ENCODE measurements around the gene PXN.

Gene PXN

DNA sequence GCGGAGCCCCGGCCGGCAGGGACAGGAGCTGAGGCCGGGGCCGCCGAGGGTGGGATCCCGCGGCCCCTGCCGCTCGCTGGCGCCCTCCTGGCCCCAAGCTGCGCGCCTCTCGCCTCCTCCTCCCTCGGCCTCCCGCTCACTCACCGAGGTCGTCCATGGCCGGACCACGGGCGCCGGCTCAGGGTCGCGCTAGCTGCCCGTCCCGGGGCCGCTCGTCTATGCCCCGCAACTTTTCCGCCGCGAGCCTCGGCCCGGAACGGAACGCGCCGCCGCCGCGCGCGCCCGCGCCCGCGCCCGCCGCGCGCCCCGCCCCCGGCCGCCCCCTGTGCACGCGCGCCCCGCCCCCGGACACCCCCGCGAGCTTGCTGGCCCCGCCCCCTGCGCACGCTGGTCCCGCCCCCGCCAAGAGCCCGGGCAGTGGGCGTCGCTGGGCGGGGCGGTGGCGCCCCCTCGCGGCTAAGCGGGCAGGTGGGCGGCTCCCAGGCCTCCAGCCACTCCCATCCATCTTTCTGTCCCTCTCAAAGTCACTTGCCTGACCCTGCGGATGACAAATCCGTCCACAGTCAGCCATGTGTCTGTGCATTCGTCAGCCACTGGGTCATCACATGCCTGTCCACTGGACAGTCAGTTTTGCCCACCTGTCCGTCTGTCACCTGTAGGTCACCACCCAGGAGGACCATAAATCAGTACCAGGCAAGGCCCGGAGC, at the start of gene PXN:
Gene PXN (minus strand): TSS at position 258 of the 707 bp plus-strand sequence. CDS start 101 bp downstream, at position 157.
- DNase-seq (ENCODE audit: low spot score) = peak; percentile 94

DNA sequence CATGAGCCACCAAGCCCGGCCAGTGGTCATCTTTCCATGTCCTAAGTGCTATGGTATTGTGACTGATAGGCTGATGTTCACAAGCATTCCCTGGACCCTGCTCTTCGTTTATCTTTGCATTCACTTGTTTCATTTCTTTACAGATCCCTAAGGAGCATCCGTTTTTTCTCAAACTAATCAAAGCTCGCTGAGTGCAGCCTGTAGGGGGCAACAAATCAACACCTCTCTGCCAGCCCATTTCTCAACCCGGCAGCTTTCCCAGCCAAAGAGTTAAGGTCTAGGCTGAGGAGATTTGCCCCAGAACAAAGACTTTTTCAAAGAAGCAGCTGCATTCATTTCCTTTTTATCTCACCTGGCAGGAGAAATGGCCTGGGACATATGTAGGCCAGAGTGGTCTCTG, 48.7 kb upstream of the PXN start:
- DNase-seq (ENCODE audit: low spot score) = no peak

DNA sequence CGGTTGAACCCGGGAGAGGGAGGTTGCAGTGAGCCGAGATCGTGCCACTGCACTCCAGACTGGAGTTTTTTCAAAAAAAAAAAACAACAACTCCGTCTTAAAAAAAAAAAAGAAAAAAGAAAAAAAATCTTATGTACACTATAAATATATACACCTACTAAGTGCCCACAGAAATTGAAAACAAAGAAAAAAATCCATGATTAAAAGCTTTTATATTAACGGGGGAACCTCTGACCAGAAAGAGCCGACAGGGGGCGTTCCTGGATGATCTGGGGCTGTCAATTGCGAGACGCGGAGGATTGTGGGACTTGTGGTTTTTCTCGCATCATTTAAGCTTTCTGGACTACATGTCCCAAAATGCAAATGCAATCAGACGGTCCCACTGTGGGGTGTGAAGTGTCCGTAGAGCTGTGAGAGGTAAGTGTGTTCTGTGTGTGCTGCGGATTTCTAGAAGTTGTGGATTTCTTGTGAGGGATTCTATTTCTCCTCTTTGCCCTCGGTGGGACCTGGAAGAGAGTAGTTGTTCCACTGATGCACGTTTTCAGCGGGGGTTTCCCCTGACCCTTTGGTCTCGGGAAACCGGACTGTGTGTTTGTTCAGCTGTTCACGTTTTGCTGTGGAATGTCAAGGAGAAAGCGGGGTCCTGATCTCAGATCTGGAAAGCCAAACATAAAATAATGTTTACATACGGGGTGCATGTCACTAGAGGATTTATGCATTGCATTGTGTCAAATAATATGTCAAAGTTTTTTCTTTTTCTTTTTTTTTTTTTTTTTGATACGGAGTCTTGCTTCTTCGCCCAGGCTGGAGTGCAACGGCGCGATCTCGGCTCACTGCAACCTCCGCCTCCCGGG, 36.7 kb upstream of the PXN start, which contains the start of gene SIRT4:
Gene SIRT4 (plus strand): TSS at position 360 of the 854 bp plus-strand sequence. CDS start 1,241 bp downstream, outside the sequence.
- peak; percentile 97 for DNase-seq (ENCODE audit: low spot score)

DNA sequence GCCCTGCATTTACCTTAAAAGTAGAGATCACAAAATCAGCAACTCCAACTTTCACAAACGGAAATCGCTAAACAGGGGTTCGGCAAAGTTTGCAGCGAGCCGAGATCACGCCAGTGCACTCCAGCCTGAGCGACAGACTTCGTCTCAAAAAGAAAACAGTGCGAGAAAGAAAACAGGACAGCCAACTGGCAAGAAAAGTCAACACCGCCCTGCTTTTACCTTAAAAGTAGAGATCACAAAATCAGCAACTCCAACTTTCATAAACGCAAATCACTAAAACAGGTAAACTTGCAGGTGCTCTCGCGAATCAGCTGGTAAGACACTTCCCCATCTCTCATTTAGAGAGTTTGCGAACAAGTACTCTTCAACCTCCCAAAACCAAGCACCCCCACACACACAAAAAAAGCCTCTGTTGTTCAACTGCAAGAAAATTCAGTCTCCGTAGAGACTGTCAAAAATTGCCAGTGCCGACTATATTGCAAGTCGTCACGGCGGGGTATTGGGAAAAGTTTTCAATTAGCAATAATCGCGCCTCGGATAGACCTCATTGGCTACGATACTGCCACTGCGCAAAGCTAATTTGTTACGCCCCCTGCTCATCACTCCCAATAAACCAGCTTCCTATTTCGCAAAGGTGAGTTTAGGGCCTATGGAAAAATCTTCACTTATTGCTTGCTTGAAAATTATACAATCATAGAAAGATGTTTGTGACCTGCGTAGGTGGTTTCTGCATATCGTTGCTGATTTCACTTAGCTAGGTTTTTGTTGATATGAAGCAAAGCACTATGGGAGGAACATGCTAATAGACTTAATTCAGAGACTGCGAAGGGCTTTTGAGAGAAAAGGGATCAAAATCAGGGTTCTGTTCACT, 27.4 kb upstream of the PXN start, which contains the start of gene RNU4-1:
Gene RNU4-1 (minus strand): TSS at position 577 of the 871 bp plus-strand sequence.
- peak; percentile 91 for DNase-seq (ENCODE audit: low spot score)

DNA sequence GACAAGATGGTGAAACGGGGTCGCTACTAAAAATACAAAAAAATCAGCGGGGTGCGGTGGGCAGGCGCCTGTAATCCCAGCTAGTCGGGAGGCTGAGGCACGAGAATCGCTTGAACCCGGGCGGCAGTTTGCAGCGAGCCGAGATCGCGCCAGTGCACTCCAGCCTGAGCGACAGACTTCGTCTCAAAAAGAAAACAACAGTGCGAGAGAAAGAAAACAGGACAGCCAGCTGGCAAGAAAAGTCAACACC, 26.8 kb upstream of the PXN start:
- DNase-seq (ENCODE audit: low spot score) = no peak

DNA sequence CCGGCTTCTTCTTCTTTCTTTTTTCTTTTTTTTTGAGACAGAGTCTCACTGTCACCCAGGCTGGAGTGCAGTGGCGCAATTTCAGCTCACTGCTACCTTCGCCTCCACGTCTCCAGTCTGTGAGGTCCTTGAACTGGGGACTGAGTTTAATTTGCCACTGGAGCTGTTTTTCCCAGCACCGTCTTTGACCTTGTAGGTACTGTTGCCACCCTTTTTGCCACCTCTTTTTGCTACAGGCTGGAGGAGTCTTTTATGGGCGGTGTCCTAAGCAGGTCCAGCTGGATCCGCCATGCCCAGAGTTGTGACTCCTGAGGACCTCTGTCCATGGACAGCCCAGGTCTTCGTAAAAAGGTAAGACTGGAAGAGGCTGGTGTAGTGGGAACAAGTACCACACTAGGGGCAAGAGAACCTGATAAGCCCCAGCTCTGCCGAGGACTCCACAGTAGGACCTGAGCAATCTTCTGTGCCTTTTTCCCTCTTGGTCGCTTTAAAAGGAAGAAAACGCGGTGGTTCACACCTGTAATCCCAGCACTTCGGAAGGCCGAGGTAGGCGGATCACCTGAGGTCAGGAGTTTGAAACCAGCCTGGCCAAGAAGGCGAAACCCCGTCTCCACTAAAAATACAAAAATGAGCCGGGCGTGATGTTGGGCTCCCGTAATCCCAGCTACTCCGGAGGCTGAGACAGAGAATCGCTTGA, 25.2 kb upstream of the PXN start:
- DNase-seq (ENCODE audit: low spot score) = peak; percentile 41

DNA sequence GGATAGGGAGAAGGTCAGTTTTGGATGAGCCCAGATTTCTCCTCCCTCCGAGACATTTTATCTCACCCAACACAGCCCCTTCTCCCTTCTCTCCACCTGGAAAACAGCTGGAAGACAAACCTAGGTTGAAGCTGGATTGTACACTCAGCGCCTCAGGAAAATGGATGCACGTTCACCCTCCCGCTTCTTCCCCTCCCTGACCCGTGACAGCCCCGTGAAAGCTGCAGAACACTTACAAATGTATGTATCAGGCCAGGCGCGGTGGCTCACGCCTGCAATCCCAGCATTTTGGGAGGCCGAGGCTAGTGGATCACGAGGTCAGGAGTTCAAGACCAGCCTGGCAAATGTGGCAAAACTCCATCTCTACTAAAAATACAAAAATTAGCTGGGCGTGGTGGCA, 22.0 kb upstream of the PXN start:
- DNase-seq (ENCODE audit: low spot score) = no peak

DNA sequence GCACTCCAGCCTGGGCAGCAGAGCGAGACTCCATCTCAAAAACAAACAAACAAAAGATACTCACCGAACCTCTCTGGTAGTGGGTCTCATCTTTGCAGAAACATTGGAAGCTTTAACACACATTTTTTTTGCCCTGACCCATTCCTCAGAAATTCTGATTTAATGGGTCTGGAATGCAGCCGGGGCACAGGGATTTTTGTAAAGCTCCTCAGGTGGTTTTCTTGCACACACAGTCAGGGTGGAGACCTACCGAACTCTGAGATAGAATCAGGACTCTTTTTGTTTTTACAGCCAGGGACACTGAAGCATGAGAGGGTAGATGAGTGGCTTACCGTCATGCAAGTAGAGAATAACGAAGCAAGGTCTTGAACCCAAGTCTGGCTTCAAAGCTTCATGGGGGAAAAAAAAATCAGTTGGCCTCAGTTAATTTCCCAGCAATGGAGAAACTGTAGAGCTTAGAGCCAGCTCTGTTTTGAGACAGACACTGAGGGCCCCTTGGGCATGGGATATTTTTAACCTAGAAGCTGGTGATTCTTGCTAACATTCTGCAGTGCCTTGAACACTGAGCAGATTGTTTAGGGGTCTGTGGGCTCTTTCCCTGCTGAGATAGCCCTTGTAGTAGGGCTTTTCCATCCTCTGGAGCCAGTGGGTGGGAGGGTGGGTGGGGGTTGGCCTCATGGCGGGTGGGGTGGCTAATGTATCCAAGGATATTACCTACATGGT, 21.4 kb upstream of the PXN start:
- no peak for DNase-seq (ENCODE audit: low spot score)

DNA sequence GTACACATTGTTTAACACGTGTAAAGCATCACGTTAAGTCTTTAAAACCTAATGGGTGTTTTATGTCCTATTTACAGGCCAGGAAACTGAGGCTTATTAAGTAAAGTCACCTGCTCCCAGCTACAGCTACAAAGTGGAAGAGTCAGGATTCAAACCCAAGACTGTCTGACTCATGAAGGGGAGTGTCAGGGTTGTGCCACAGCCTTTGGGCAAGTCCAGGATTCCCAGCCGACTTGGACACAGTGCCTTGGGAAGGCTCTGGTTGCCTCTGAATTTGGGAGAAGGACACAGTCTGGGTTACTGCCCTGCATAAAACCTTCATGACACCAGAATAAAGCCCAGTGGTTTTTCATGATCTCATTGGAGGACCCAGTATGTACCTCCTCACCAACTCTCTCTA, 18.9 kb upstream of the PXN start:
- DNase-seq (ENCODE audit: low spot score) = no peak

DNA sequence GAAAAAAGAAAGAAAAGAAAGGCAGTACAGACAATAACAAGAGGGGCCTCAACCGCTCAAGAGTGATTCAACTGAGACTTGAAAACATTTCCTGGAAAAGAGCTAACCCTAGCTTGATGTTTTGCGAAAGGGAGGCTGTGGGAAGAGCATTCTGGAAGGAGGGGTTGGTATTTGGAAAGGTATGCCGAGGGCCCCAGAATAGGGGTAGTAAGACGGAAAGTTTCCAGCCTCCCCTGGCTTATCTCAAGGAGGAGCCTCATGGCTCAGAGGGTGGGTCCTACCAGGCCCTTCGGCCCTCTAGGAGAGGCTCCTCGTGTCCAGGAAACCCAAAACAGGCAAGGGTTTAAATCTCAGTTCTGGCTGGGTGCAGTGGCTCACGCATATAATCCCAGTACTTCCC, 17.8 kb upstream of the PXN start:
- DNase-seq (ENCODE audit: low spot score) = no peak

DNA sequence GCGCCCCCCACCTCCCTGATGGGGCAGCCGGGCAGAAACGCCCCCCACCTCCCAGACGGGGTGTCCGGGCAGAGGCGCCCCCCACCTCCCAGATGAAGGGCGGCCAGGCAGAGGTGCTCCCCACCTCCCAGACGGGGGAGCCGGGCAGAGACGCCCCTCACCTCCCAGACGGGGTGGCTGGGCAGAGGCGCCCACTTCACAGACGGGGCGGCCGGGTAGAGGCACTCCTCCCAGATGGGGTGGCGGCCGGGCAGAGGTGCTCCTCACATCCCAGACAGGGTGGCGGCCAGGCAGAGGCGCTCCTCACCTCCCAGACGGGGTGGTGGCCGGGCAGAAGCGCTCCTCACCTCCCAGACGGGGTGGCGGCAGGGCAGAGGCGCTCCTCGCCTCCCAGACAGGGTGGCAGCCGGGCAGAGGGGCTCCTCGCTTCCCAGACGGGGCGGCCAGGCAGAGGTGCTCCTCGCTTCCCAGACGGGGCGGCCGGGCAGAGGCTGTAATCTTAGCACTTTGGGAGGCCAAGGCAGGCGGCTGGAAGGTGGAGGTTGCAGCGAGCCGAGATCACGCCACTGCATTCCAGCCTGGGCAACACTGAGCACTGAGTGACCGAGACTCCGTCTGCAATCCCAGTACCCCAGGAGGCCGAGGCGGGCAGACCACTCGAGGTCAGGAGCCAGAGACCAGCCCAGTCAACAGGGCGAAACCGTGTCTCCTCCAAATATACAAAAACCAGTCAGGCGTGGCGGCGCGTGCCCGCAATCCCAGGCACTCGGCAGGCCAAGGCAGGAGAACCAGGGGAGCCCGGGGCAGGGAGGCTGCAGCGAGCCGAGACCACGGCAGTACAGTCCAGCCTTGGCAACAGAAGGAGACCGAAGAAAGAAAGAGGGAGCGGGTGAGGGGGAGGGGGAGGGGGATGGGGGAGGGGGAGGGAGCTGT, 12.9 kb upstream of the PXN start:
- no peak for DNase-seq (ENCODE audit: low spot score)

DNA sequence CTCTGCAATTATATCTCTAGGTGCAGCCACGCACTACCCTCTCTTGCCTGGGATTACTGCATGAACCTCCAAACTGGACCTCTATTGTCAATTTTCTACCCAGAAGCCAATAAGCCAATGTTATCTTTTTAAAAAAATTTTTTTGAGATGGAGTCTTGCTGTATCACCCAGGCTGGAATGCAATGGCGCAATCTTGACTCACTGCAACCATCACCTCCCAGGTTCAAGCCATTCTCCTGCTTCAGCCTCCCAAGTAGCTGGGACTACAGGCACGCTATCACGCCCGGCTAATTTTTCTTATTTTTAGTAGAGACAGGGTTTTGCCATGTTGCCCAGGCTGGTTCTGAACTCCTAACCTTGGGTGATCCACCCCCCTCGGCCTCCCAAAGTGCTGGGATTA, 11.2 kb upstream of the PXN start:
- no peak for DNase-seq (ENCODE audit: low spot score)

DNA sequence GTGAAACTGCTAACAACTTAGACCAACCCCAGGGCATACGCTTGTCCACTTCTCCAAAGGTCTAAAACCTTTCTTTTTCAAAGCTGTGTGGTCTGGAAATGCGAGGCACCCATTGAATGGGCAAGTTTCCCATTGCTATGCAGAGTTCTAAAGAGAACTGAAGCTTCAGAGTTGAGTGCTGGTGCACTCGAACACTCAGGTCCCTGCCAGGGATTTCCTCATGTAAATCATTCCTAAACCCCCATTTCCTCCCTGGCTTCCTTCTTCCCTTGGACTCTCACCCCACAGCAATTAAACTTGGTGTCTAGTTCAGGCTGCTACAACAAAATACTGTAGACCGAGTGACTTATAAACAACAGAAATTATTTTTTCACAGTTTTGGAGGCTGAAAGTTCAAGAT, 2.2 kb upstream of the PXN start:
- DNase-seq (ENCODE audit: low spot score) = no peak

DNA sequence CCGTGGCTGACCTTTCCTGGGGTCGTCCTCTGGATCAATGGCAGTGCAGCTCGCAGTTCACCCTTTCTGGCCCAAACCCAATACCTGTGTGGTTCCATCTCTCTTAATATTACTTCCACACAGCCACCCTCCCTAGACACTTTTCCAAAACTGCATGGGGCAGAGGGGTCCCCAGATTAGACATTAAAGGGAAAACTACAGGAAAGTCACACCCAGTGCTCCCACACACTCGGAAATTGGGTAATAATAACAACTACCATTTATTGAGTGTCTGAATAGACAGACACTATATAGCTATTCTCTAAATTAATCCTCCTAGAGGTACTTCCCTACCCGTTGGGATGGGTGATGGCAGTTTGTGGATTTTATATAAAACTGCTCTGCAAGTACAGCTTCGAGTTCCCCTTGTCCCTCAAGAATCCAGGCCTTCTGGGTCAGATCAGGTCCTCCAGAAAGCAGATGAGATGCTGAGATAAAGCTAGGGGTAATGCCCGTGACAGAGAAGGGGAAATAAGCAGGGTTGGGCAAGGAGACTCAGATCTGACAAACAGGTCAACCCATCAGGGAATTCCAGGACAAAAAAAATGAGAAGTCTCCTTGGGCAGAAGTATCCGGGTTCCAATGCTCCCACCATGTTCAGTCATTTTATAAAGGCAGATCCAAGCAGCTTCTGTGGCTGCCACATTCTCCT, 795 bp upstream of the PXN start:
- no peak for DNase-seq (ENCODE audit: low spot score)

DNA sequence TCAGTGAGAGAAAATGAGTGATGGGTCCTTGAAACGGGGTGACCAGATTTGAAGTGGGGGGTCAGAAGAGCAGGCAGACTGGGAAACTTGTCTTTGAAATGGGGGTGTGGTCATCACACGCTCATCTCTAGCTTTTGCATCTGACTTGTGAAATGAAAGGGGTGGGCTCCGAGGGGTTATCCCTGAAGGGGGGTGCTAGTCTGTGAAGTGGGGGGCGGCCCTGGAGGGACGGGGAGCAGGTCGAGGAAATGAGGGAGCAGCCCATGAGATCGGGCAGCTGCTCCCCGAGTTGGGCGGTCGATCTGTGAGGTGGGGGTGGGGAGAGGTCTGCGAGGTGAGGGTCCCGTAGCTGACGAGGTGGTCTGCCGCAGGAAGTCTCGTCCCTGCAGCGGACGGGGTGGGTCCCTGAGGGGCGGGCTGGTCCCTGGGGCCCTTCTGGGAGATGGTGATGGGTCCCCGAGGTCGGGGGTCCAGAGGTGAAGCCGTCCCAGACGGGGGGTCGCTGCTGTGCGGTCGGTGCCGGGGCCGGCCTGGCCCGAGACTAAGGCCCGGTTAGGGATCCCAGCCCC, 542 bp downstream of the PXN start:
- DNase-seq (ENCODE audit: low spot score) = no peak

DNA sequence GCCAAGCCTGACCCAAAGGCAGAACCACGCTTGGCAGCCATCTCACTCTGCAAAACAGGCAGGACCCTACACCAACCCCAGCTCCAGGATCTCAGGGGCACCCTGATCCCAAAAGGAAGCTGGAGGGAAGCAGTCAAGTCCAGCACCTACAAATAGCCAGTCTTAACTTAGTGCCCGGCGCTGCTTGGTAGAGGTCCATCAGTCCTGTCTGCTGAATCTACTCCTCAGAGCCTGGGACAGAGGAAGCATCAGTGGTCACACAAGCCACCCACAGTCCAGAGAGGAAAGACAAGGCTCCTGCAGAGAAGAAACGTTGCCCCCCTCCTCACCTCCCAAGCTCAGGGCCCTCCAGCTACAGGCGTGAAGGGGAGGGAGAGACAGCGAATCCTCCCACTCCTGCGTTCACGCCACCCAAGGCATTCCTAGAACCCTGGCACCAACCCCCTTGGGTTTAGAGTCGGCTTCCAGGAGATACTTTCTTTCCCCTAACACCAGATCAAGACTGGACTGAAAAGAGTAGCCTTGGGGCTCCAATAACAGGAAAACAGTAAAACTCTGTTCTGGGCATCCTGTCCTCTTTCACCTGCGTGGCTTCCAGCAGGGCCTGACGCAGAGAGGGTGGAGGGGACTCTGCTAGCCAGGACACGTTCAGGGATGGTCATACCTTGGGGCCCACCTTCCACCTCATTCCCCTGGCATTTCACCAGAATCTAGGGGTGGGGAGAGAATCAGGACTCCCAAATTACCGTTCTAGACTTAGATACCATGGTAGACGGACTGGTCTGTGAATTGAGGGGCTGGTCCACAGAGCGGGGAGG, 1.2 kb downstream of the PXN start:
- peak; percentile 19 for DNase-seq (ENCODE audit: low spot score)

DNA sequence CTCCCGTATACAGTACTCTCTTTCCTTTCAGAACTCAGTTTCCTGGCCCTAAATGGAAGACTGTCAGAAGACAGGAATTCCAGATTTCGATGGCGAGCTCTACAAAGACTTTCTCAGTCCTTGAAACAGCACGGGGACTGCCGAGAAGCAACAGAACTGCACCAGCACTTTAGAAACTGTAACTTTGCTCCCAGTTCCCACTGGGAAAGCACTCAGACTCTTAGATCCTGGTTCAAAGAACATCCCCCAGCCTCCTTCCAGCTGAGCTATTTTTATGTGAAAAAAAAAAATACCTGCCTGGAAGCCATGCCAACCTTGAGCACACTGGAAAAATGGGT, 1.8 kb downstream of the PXN start:
- DNase-seq (ENCODE audit: low spot score) = no peak
